ENCODE measurements around the gene SAPCD1. TPM values are rescaled to one million over a fixed set of nuclear protein-coding genes. Genes with fewer than 3 reads are reported as not detected.

Gene SAPCD1
- total RNA-seq, 1 experiment from 2014 or later = 13.7 TPM

DNA sequence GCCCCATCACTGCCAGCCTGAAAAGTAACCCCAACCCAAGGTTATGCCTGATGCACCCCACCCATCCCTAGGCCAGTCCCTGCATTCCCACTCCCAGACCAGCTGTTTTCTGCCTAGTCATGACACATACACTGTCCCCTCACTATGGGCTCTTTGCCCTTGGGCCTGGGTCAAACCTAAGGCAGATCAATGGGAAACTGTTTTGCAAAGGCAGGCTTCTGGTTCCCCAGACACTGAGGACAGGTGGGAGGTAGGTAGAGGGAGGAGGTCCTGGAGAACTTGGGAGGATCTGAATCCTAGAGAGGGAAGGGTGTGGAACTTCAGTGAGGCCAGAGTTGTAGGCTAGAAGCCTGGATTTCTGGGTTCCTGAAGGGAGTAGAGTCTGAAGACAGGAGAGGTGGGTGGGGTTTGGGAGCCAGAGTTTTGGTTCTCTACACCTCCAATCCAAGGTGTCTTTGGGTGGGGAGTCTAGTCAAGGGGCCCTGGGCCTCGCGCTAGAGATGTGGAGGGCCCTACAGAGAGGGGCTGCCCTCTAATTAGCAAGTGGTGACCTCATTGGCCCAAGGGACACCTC lies 28.1 kb upstream of the SAPCD1 start (continued):
- TF ChIP-seq, protein P1, sequence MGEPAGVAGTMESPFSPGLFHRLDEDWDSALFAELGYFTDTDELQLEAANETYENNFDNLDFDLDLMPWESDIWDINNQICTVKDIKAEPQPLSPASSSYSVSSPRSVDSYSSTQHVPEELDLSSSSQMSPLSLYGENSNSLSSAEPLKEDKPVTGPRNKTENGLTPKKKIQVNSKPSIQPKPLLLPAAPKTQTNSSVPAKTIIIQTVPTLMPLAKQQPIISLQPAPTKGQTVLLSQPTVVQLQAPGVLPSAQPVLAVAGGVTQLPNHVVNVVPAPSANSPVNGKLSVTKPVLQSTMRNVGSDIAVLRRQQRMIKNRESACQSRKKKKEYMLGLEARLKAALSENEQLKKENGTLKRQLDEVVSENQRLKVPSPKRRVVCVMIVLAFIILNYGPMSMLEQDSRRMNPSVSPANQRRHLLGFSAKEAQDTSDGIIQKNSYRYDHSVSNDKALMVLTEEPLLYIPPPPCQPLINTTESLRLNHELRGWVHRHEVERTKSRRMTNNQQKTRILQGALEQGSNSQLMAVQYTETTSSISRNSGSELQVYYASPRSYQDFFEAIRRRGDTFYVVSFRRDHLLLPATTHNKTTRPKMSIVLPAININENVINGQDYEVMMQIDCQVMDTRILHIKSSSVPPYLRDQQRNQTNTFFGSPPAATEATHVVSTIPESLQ (CRISPR knock-in tag; IDR thresholded peaks at IDR 0.05) = no peak
- no peak for TF ChIP-seq TEAD4 (CRISPR knock-in tag; IDR thresholded peaks at IDR 0.05)
- TF ChIP-seq, protein P2, sequence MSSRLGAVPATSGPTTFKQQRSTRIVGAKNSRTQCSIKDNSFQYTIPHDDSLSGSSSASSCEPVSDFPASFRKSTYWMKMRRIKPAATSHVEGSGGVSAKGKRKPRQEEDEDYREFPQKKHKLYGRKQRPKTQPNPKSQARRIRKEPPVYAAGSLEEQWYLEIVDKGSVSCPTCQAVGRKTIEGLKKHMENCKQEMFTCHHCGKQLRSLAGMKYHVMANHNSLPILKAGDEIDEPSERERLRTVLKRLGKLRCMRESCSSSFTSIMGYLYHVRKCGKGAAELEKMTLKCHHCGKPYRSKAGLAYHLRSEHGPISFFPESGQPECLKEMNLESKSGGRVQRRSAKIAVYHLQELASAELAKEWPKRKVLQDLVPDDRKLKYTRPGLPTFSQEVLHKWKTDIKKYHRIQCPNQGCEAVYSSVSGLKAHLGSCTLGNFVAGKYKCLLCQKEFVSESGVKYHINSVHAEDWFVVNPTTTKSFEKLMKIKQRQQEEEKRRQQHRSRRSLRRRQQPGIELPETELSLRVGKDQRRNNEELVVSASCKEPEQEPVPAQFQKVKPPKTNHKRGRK (CRISPR knock-in tag; IDR thresholded peaks at IDR 0.05; ENCODE audit: borderline replicate concordance) = no peak
- no peak for TF ChIP-seq CBFB (CRISPR knock-in tag; IDR thresholded peaks at IDR 0.05; ENCODE audit: low read depth)
- TF ChIP-seq ZNF396 (CRISPR knock-in tag; IDR thresholded peaks at IDR 0.05; ENCODE audit: borderline replicate concordance) = no peak
- TF ChIP-seq GABPB1 (CRISPR knock-in tag; IDR thresholded peaks at IDR 0.05) = 0 out of 2 replicates have a peak, but pooled peaks have one; percentile 6

DNA sequence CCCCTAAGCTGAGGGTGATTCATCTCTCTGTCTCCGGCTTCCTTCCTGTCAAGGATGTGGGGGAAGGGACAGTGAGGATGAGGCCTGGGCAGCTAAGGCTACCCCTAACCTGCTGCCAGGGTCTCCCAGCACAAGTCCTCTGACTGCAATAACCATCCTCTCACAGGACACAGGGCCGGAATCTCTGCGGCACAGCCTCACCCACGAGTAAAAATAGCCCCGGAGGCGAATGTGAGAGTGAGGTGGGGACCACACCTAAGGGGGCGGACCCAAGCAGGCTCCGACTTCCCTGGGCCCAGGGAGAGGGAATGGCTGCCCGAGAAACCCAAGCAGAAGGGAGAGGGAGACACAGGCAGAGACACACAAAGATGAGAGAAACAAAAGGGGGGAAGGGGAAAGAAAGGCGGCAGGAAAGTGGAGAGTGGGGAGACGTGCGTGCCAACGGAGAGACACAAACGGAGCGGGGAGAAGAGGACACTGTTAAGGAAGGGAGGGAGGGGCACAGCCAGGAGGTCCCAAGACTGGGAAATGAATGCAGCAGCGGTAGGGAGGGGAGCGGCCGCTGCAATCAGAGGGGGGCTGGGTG lies 27.5 kb upstream of the SAPCD1 start:
- H3K9me3 Mint-ChIP-seq = no peaks in the 10 kb centered on the region
- peak overlapping the region; percentile 32 for H3K27ac Mint-ChIP-seq
- no peaks in the 10 kb centered on the region; the same call in 1 of the 2 replicates for H3K27me3 Mint-ChIP-seq (ENCODE audit: low read depth)
- ATAC-seq (peak; percentile 31), DNase-seq (ENCODE audit: low spot score) (no peak)
- H3K4me1 Mint-ChIP-seq = peaks cover 43% of the 10 kb centered on the region
- H3K36me3 Mint-ChIP-seq = peaks cover 27% of the 10 kb centered on the region
- TF ChIP-seq, protein P3, sequence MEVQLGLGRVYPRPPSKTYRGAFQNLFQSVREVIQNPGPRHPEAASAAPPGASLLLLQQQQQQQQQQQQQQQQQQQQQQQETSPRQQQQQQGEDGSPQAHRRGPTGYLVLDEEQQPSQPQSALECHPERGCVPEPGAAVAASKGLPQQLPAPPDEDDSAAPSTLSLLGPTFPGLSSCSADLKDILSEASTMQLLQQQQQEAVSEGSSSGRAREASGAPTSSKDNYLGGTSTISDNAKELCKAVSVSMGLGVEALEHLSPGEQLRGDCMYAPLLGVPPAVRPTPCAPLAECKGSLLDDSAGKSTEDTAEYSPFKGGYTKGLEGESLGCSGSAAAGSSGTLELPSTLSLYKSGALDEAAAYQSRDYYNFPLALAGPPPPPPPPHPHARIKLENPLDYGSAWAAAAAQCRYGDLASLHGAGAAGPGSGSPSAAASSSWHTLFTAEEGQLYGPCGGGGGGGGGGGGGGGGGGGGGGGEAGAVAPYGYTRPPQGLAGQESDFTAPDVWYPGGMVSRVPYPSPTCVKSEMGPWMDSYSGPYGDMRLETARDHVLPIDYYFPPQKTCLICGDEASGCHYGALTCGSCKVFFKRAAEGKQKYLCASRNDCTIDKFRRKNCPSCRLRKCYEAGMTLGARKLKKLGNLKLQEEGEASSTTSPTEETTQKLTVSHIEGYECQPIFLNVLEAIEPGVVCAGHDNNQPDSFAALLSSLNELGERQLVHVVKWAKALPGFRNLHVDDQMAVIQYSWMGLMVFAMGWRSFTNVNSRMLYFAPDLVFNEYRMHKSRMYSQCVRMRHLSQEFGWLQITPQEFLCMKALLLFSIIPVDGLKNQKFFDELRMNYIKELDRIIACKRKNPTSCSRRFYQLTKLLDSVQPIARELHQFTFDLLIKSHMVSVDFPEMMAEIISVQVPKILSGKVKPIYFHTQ (CRISPR knock-in tag; IDR thresholded peaks at IDR 0.05) = no peak
- TF ChIP-seq GABPB1 (CRISPR knock-in tag; IDR thresholded peaks at IDR 0.05) (0 out of 2 replicates have a peak, but pooled peaks have one; percentile 9), ZNF121 (CRISPR knock-in tag; IDR thresholded peaks at IDR 0.05) (0 out of 2 replicates have a peak, but pooled peaks have one; percentile 5), JUN (CRISPR knock-in tag; IDR thresholded peaks at IDR 0.05) (no peak)
- TF ChIP-seq, protein P4, sequence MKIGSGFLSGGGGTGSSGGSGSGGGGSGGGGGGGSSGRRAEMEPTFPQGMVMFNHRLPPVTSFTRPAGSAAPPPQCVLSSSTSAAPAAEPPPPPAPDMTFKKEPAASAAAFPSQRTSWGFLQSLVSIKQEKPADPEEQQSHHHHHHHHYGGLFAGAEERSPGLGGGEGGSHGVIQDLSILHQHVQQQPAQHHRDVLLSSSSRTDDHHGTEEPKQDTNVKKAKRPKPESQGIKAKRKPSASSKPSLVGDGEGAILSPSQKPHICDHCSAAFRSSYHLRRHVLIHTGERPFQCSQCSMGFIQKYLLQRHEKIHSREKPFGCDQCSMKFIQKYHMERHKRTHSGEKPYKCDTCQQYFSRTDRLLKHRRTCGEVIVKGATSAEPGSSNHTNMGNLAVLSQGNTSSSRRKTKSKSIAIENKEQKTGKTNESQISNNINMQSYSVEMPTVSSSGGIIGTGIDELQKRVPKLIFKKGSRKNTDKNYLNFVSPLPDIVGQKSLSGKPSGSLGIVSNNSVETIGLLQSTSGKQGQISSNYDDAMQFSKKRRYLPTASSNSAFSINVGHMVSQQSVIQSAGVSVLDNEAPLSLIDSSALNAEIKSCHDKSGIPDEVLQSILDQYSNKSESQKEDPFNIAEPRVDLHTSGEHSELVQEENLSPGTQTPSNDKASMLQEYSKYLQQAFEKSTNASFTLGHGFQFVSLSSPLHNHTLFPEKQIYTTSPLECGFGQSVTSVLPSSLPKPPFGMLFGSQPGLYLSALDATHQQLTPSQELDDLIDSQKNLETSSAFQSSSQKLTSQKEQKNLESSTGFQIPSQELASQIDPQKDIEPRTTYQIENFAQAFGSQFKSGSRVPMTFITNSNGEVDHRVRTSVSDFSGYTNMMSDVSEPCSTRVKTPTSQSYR (CRISPR knock-in tag; IDR thresholded peaks at IDR 0.05) = peak; percentile 94; the same call in 1 of the 2 replicates
- TF ChIP-seq, protein P5, sequence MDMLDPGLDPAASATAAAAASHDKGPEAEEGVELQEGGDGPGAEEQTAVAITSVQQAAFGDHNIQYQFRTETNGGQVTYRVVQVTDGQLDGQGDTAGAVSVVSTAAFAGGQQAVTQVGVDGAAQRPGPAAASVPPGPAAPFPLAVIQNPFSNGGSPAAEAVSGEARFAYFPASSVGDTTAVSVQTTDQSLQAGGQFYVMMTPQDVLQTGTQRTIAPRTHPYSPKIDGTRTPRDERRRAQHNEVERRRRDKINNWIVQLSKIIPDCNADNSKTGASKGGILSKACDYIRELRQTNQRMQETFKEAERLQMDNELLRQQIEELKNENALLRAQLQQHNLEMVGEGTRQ (CRISPR knock-in tag; IDR thresholded peaks at IDR 0.05) = no peak
- TF ChIP-seq, protein P6, sequence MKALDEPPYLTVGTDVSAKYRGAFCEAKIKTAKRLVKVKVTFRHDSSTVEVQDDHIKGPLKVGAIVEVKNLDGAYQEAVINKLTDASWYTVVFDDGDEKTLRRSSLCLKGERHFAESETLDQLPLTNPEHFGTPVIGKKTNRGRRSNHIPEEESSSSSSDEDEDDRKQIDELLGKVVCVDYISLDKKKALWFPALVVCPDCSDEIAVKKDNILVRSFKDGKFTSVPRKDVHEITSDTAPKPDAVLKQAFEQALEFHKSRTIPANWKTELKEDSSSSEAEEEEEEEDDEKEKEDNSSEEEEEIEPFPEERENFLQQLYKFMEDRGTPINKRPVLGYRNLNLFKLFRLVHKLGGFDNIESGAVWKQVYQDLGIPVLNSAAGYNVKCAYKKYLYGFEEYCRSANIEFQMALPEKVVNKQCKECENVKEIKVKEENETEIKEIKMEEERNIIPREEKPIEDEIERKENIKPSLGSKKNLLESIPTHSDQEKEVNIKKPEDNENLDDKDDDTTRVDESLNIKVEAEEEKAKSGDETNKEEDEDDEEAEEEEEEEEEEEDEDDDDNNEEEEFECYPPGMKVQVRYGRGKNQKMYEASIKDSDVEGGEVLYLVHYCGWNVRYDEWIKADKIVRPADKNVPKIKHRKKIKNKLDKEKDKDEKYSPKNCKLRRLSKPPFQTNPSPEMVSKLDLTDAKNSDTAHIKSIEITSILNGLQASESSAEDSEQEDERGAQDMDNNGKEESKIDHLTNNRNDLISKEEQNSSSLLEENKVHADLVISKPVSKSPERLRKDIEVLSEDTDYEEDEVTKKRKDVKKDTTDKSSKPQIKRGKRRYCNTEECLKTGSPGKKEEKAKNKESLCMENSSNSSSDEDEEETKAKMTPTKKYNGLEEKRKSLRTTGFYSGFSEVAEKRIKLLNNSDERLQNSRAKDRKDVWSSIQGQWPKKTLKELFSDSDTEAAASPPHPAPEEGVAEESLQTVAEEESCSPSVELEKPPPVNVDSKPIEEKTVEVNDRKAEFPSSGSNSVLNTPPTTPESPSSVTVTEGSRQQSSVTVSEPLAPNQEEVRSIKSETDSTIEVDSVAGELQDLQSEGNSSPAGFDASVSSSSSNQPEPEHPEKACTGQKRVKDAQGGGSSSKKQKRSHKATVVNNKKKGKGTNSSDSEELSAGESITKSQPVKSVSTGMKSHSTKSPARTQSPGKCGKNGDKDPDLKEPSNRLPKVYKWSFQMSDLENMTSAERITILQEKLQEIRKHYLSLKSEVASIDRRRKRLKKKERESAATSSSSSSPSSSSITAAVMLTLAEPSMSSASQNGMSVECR (CRISPR knock-in tag; IDR thresholded peaks at IDR 0.05; ENCODE audit: borderline replicate concordance) = peak; percentile 59; the same call in 1 of the 2 replicates
- ChIA-PET CTCF (interaction anchor here (0.6 to 7.1 kb wide), 11 partner anchors 32 to 1315 kb away, joined by 3 to 62 read pairs (median 4); partner anchors contain the start of genes ABHD16A, LSM2 and LY6G5C), POLR2A (interaction anchor here (0.6 to 2.5 kb wide), 5 partner anchors 21 to 158 kb away, joined by 3 to 7 read pairs (median 3); partner anchors contain the start of genes BAG6 and HSPA1B)
- peak overlapping the region; percentile 93 for H3K4me3 Mint-ChIP-seq
